ENCODE measurements around the gene NTN1.

The NTN1 gene

GRCh38 chr17:9057310-9057709 is 36.0 kb downstream of the NTN1 start:
- Histone ChIP-seq H3K9me3 (ENCODE audit: control insufficient read depth, insufficient read depth, low read depth, low read length) (no peaks in the 10 kb centered on the region), H3K4me1 (ENCODE audit: control insufficient read depth, insufficient read depth, low read length) (peaks cover 11% of the 10 kb centered on the region), H3K4me3 (ENCODE audit: low read depth, low read length) (no peak overlapping the region), H3K36me3 (ENCODE audit: control insufficient read depth in 2 of 2, insufficient read depth in 1 of 2, low read length in 2 of 2) (peaks cover 0 to 4% of the 10 kb centered on the region in 2 experiments; a peak in 2 of 3 replicates), H3K27ac (ENCODE audit: extremely low read depth, low read depth, low read length) (no peak overlapping the region)
- ChIA-PET CTCF (no interaction called here), POLR2A (no interaction called here)
- TF ChIP-seq PRDM6 (tag by site-specific recombination; IDR thresholded peaks at IDR 0.05): no peak
- TF ChIP-seq ZNF274 (IDR thresholded peaks at IDR 0.05; ENCODE audit: low read length): no peak
- TF ChIP-seq ZNF274 (tag by site-specific recombination; IDR thresholded peaks at IDR 0.05; ENCODE audit: borderline replicate concordance): no peak
- TF ChIP-seq OSR2 (tag by site-specific recombination; IDR thresholded peaks at IDR 0.05): no peak
- no peak for TF ChIP-seq ZNF692 (tag by site-specific recombination; IDR thresholded peaks at IDR 0.05)
- no peak for TF ChIP-seq ZNF768 (tag by site-specific recombination; IDR thresholded peaks at IDR 0.05)
- TF ChIP-seq ZNF76 (tag by site-specific recombination; IDR thresholded peaks at IDR 0.05; ENCODE audit: borderline replicate concordance, low read depth): no peak
- TF ChIP-seq WT1 (tag by site-specific recombination; IDR thresholded peaks at IDR 0.05): no peak
- no peak for TF ChIP-seq ZNF501 (tag by site-specific recombination; IDR thresholded peaks at IDR 0.05)
- TF ChIP-seq ZNF223 (tag by site-specific recombination; IDR thresholded peaks at IDR 0.05): no peak
- no peak for TF ChIP-seq PBX3 (CRISPR knock-in tag; IDR thresholded peaks at IDR 0.05)
- no peak for TF ChIP-seq ZNF248 (tag by site-specific recombination; IDR thresholded peaks at IDR 0.05)
- TF ChIP-seq GFI1B (tag by site-specific recombination; IDR thresholded peaks at IDR 0.05): no peak
- no peak for TF ChIP-seq ZNF580 (tag by site-specific recombination; IDR thresholded peaks at IDR 0.05)
- TF ChIP-seq ZNF843 (tag by site-specific recombination; IDR thresholded peaks at IDR 0.05): no peak
- TF ChIP-seq ZNF645 (tag by site-specific recombination; IDR thresholded peaks at IDR 0.05): no peak
- TF ChIP-seq HOXA7 (CRISPR knock-in tag; IDR thresholded peaks at IDR 0.05; ENCODE audit: borderline replicate concordance): no peak

GRCh38 chr17:9062399-9062902 is 41.1 kb downstream of the NTN1 start:
- POLR2A ChIA-PET: no interaction called here
- H3K4me3 ChIP-seq (ENCODE audit: low read depth, low read length): no peak overlapping the region
- H3K36me3 ChIP-seq (ENCODE audit: control insufficient read depth in 2 of 2, insufficient read depth in 1 of 2, low read length in 2 of 2): peaks cover 0 to 4% of the 10 kb centered on the region in 2 experiments; a peak in 2 of 3 replicates
- H3K27ac ChIP-seq (ENCODE audit: extremely low read depth, low read depth, low read length): no peak overlapping the region
- H3K9me3 ChIP-seq (ENCODE audit: control insufficient read depth, insufficient read depth, low read depth, low read length): no peaks in the 10 kb centered on the region
- peaks cover under 1% of the 10 kb centered on the region for H3K4me1 ChIP-seq (ENCODE audit: control insufficient read depth, insufficient read depth, low read length)
- CTCF ChIA-PET: interaction anchor here (0.6 to 0.7 kb wide), 2 partner anchors 92 to 114 kb away, joined by 3 to 5 read pairs; no protein-coding TSS in a partner anchor
- TF ChIP-seq ZSCAN30 (tag by site-specific recombination; IDR thresholded peaks at IDR 0.05) (no peak), ZNF629 (tag by site-specific recombination; IDR thresholded peaks at IDR 0.05) (no peak), ZNF529 (tag by site-specific recombination; IDR thresholded peaks at IDR 0.05; ENCODE audit: insufficient replicate concordance) (no peak), HOXD13 (CRISPR knock-in tag; IDR thresholded peaks at IDR 0.05; ENCODE audit: borderline replicate concordance) (no peak), ZFHX2 (tag by site-specific recombination; conservative IDR thresholded peaks at IDR 0.05) (no peak), ZNF544 (tag by site-specific recombination; IDR thresholded peaks at IDR 0.05) (no peak), KLF1 (tag by site-specific recombination; IDR thresholded peaks at IDR 0.05) (no peak), TRIM28 (IDR thresholded peaks at IDR 0.05; ENCODE audit: borderline replicate concordance, low read length) (no peak), ZNF768 (tag by site-specific recombination; IDR thresholded peaks at IDR 0.05) (no peak), INSM2 (tag by site-specific recombination; IDR thresholded peaks at IDR 0.05) (no peak), ZNF785 (tag by site-specific recombination; IDR thresholded peaks at IDR 0.05) (no peak), MZF1 (tag by site-specific recombination; IDR thresholded peaks at IDR 0.05; ENCODE audit: borderline replicate concordance) (no peak), ZNF571 (tag by site-specific recombination; IDR thresholded peaks at IDR 0.05) (no peak), ZNF394 (tag by site-specific recombination; IDR thresholded peaks at IDR 0.05; ENCODE audit: borderline replicate concordance) (no peak)

All from HEK293 (cell line).